Cardiac fibroblast (primary cell): Measurements from ENCODE around the gene CACNB2.
A peak's percentile ranks its signal among the peaks of the same experiment; 100 is the strongest.
"Not testable (repeated sequence)": the region's sequence is repeated elsewhere in the genome, so short reads cannot be mapped to it uniquely, and the experiment has no call there.

ENCODE experiments used
- DNase-seq, 2 donors: peaks; one replicate each; pipeline versions ENCODE4 v3.0.0 to v3.0.0-alpha.2; 2010; ENCODE audit warnings: low read depth in 2 of 2
- H3K4me3 ChIP-seq, 2 donors: replicated peaks in 1 of 2; 1 replicate in 1 of 2; 2 replicates in 1 of 2; pipeline ENCODE4 v1.5.1; 2011; ENCODE audit warnings: low read depth in 2 of 2, low read length in 2 of 2, mild to moderate bottlenecking in 2 of 2, moderate library complexity in 1 of 2
- CTCF ChIP-seq: IDR thresholded peaks from one replicate; pipeline ENCODE4 v1.5.1; 2011; ENCODE audit warnings: low read depth, mild to moderate bottlenecking, low read length, inconsistent platforms

Gene CACNB2

GRCh38 chr10:18205098-18205834 is 65.0 kb downstream of the CACNB2 start:
- H3K4me3 ChIP-seq: no peak overlapping the region
- DNase-seq: peak; percentile 2 to 16
- no peak for TF ChIP-seq CTCF

- not testable (repeated sequence) for DNase-seq, H3K4me3 ChIP-seq
Measured at GRCh38 chr10:18208186-18208585, 68.0 kb downstream of the CACNB2 start.

GRCh38 chr10:18209241-18209640 is 69.0 kb downstream of the CACNB2 start:
- TF ChIP-seq CTCF: no peak
- H3K4me3 ChIP-seq: no peak overlapping the region
- DNase-seq: no peak

- H3K4me3 ChIP-seq: no peak overlapping the region
- TF ChIP-seq CTCF: no peak
- no peak for DNase-seq
Measured at GRCh38 chr10:18210711-18211110, 70.5 kb downstream of the CACNB2 start.

- TF ChIP-seq CTCF: no peak
- H3K4me3 ChIP-seq: no peak overlapping the region
- DNase-seq: no peak
Measured at GRCh38 chr10:18211862-18212261, 71.6 kb downstream of the CACNB2 start.

- H3K4me3 ChIP-seq: no peak overlapping the region
- TF ChIP-seq CTCF: no peak
- no peak for DNase-seq
Measured at GRCh38 chr10:18213271-18213670, 73.0 kb downstream of the CACNB2 start.

- DNase-seq: peak; percentile 79
- peak; percentile 84 for TF ChIP-seq CTCF
- H3K4me3 ChIP-seq: no peak overlapping the region
Measured at GRCh38 chr10:18214691-18215563, 74.7 kb downstream of the CACNB2 start.
